ENCODE measurements around the gene NOTUM. TPM values are rescaled to one million over a fixed set of nuclear protein-coding genes. Genes with fewer than 3 reads are reported as not detected.
A peak's percentile ranks its signal among the peaks of the same experiment; 100 is the strongest.

The NOTUM gene
- total and polyA plus RNA-seq, 10 of the 15 experiments (the other 5 are each of a cell fraction or from before 2014, with no cell fraction given): 0.04 to 0.13 TPM; not detected in 8

DNA sequence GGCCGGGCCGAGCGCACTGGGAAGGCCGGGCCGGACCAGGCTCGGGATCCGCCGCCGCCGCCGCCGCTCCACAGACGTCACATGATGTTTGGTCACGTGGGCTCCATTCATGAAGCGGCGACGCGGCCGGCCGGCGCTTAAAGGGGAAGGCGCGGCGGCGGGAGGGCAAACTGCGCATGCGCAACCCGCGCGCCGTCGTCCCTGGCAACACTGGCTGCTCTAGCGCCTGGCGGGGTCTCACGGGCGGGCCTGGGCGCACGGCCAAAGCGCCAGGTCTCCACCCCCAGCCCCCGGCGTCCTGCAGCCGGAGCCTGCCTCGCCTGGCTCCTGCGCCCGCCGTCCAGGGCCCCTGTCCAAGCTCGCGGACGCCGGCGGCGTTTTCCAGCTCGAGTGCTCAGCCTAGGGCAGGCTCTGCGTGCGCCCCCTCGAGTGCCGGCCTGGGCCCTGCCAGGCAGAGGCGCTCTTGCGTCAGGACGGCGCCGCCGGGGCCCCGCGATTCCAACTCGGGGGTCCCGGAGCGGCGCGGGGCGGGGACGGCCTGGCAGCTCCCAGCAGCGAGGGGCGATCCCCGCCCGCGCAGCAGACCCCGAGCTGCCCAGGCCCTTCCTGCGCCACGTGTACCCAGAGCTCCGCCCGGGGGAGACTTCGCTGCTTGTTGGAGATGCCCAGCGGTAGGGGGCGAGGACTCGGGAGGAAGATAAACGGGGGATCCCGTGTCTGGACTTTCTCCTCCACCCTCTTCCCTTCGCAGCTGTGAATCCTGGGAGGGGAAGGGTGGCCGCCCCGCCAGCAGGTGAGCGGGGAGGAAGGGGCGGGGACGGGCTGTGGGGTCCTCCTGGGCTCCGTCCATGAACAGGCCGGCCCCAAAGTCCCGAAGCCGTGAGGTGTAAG is 33.1 kb downstream of the NOTUM start, which contains the start of gene MAFG (continued):
- TF ChIP-seq TCF7 (IDR thresholded peaks at IDR 0.05; ENCODE audit: borderline replicate concordance): no peak
- TF ChIP-seq MEF2B (IDR thresholded peaks at IDR 0.05; ENCODE audit: partially characterized antibody, poor library complexity, severe bottlenecking): peak; percentile 23
- TF ChIP-seq, protein P1, sequence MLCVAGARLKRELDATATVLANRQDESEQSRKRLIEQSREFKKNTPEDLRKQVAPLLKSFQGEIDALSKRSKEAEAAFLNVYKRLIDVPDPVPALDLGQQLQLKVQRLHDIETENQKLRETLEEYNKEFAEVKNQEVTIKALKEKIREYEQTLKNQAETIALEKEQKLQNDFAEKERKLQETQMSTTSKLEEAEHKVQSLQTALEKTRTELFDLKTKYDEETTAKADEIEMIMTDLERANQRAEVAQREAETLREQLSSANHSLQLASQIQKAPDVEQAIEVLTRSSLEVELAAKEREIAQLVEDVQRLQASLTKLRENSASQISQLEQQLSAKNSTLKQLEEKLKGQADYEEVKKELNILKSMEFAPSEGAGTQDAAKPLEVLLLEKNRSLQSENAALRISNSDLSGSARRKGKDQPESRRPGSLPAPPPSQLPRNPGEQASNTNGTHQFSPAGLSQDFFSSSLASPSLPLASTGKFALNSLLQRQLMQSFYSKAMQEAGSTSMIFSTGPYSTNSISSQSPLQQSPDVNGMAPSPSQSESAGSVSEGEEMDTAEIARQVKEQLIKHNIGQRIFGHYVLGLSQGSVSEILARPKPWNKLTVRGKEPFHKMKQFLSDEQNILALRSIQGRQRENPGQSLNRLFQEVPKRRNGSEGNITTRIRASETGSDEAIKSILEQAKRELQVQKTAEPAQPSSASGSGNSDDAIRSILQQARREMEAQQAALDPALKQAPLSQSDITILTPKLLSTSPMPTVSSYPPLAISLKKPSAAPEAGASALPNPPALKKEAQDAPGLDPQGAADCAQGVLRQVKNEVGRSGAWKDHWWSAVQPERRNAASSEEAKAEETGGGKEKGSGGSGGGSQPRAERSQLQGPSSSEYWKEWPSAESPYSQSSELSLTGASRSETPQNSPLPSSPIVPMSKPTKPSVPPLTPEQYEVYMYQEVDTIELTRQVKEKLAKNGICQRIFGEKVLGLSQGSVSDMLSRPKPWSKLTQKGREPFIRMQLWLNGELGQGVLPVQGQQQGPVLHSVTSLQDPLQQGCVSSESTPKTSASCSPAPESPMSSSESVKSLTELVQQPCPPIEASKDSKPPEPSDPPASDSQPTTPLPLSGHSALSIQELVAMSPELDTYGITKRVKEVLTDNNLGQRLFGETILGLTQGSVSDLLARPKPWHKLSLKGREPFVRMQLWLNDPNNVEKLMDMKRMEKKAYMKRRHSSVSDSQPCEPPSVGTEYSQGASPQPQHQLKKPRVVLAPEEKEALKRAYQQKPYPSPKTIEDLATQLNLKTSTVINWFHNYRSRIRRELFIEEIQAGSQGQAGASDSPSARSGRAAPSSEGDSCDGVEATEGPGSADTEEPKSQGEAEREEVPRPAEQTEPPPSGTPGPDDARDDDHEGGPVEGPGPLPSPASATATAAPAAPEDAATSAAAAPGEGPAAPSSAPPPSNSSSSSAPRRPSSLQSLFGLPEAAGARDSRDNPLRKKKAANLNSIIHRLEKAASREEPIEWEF (IDR thresholded peaks at IDR 0.05; ENCODE audit: insufficient replicate concordance, low read depth, low read length): no peak
- TF ChIP-seq PAX8 (IDR thresholded peaks at IDR 0.05): no peak
- TF ChIP-seq ZNF207 (IDR thresholded peaks at IDR 0.05; ENCODE audit: borderline replicate concordance): peak; percentile 92; the same call in 1 of the 2 replicates
- peak; percentile 85 for TF ChIP-seq SIN3A (IDR thresholded peaks at IDR 0.05; ENCODE audit: low read depth, low read length)
- peak; percentile 94 for TF ChIP-seq USF1 (IDR thresholded peaks at IDR 0.05; ENCODE audit: borderline replicate concordance, extremely low read length, insufficient read depth, low read depth, low read length)
- TF ChIP-seq MXI1 (IDR thresholded peaks at IDR 0.05; ENCODE audit: low read depth, low read length): peak; percentile 69
- TF ChIP-seq RFX5 (IDR thresholded peaks at IDR 0.05; ENCODE audit: low read depth, low read length): no peak
- TF ChIP-seq RB1 (IDR thresholded peaks at IDR 0.05; ENCODE audit: borderline replicate concordance): peak; percentile 88; the same call in 1 of the 2 replicates
- peak; percentile 54; the same call in 1 of the 2 replicates for TF ChIP-seq NFXL1 (IDR thresholded peaks at IDR 0.05; ENCODE audit: borderline replicate concordance)
- 0 out of 2 replicates have a peak, but pooled peaks have one; percentile 39 for TF ChIP-seq YY1 (IDR thresholded peaks at IDR 0.05; ENCODE audit: low read depth, low read length)
